Mesenchymal stem cell (in vitro differentiated cells and primary cell): ENCODE data around the gene PLET1.

Experiments used
- DNase-seq: peaks from one replicate; pipeline ENCODE4 v3.0.0-alpha.2; 2013
- H2AFZ ChIP-seq: one replicate; pipeline ENCODE4 v1.6.1; 2013; ENCODE audit warnings: low read depth, mild to moderate bottlenecking, control low read depth, inconsistent platforms, low read length, moderate library complexity
- H2AK5ac ChIP-seq: 2 replicates; pipeline ENCODE4 v1.6.1; 2013; ENCODE audit warnings: low read length, moderate library complexity, mild to moderate bottlenecking, inconsistent platforms; ENCODE audit not compliant: severe bottlenecking
- H2BK120ac ChIP-seq: one replicate; pipeline ENCODE4 v1.6.1; 2013; ENCODE audit warnings: low read depth, mild to moderate bottlenecking, inconsistent platforms, low read length, moderate library complexity
- H2BK12ac ChIP-seq, 2 experiments: one replicate each; pipeline ENCODE4 v1.6.1; 2013; ENCODE audit warnings: inconsistent platforms in 2 of 2, low read length in 2 of 2, mild to moderate bottlenecking in 2 of 2, moderate library complexity in 2 of 2, control low read depth in 1 of 2
- H2BK15ac ChIP-seq: one replicate; pipeline ENCODE4 v1.6.1; 2013; ENCODE audit warnings: mild to moderate bottlenecking, low read depth, inconsistent platforms; ENCODE audit not compliant: poor library complexity, severe bottlenecking
- H2BK5ac ChIP-seq: 2 replicates; pipeline ENCODE4 v1.6.1; 2013; ENCODE audit warnings: low read depth, mild to moderate bottlenecking, low read length, control low read depth, inconsistent platforms; ENCODE audit not compliant: poor library complexity, severe bottlenecking
- H3K14ac ChIP-seq, 2 experiments: one replicate each; pipeline ENCODE4 v1.6.1; 2013; ENCODE audit warnings: inconsistent platforms in 2 of 2, low read length in 2 of 2, control low read depth in 1 of 2, mild to moderate bottlenecking in 1 of 2, moderate library complexity in 1 of 2
- H3K18ac ChIP-seq, 2 experiments: one replicate each; pipeline ENCODE4 v1.6.1; 2013; ENCODE audit warnings: inconsistent platforms in 2 of 2, low read length in 2 of 2, control low read depth in 1 of 2, low read depth in 1 of 2, mild to moderate bottlenecking in 1 of 2
- H3K23ac ChIP-seq, 2 experiments: one replicate each; pipeline ENCODE4 v1.6.1; 2013; ENCODE audit warnings: inconsistent platforms in 2 of 2, low read length in 2 of 2, mild to moderate bottlenecking in 2 of 2, moderate library complexity in 2 of 2, control low read depth in 1 of 2
- H3K27ac ChIP-seq: 2 replicates; pipeline ENCODE4 v1.5.1; 2013; ENCODE audit warnings: mild to moderate bottlenecking, moderate library complexity, low read length, control low read depth, inconsistent platforms; ENCODE audit not compliant: poor library complexity, severe bottlenecking
- H3K27me3 ChIP-seq, 2 experiments: 2 replicates each; pipeline versions ENCODE4 v1.6.1 to v1.7.0; 2013; ENCODE audit warnings: low read length in 2 of 2, mild to moderate bottlenecking in 2 of 2, moderate library complexity in 2 of 2, control low read depth in 1 of 2, inconsistent platforms in 1 of 2; ENCODE audit not compliant: control insufficient read depth in 1 of 2, insufficient read depth in 1 of 2
- H3K36me3 ChIP-seq, 2 experiments: 2 replicates each; pipeline versions ENCODE4 v1.6.1 to v1.7.0; 2013; ENCODE audit warnings: low read length in 2 of 2, control low read depth in 1 of 2, inconsistent platforms in 1 of 2, low read depth in 1 of 2, mild to moderate bottlenecking in 1 of 2; ENCODE audit not compliant: insufficient read depth in 2 of 2, control insufficient read depth in 1 of 2
- H3K4ac ChIP-seq, 2 experiments: one replicate each; pipeline ENCODE4 v1.6.1; 2013; ENCODE audit warnings: inconsistent platforms in 2 of 2, low read length in 2 of 2, mild to moderate bottlenecking in 2 of 2, moderate library complexity in 2 of 2, control low read depth in 1 of 2, low read depth in 1 of 2
- H3K4me1 ChIP-seq: 2 replicates; pipeline ENCODE4 v1.6.1; 2013; ENCODE audit warnings: low read depth, low read length, control low read depth; ENCODE audit not compliant: control insufficient read depth, insufficient read depth
- H3K4me2 ChIP-seq: 2 replicates; pipeline ENCODE4 v1.6.1; 2013; ENCODE audit warnings: low read length, mild to moderate bottlenecking, inconsistent platforms; ENCODE audit not compliant: poor library complexity, severe bottlenecking
- H3K4me3 ChIP-seq, 2 experiments: 2 replicates each; pipeline versions ENCODE4 v1.5.1 to v1.7.0; 2013; ENCODE audit warnings: low read length in 2 of 2, mild to moderate bottlenecking in 2 of 2, control low read depth in 1 of 2, low read depth in 1 of 2; ENCODE audit not compliant: insufficient read depth in 1 of 2
- H3K79me1 ChIP-seq: replicated peaks from 2 replicates; pipeline ENCODE4 v1.6.1; 2013; ENCODE audit warnings: mild to moderate bottlenecking, control low read depth, low read length, inconsistent platforms; ENCODE audit not compliant: poor library complexity, severe bottlenecking
- H3K9ac ChIP-seq: 2 replicates; pipeline ENCODE4 v1.7.0; 2013; ENCODE audit warnings: mild to moderate bottlenecking, low read length, moderate library complexity
- H3K9me3 ChIP-seq: 2 replicates; pipeline ENCODE4 v1.7.0; 2013; ENCODE audit warnings: mild to moderate bottlenecking, low read length; ENCODE audit not compliant: control insufficient read depth
- H4K8ac ChIP-seq: one replicate; pipeline ENCODE4 v1.6.1; 2013; ENCODE audit warnings: inconsistent platforms, mild to moderate bottlenecking, low read length, moderate library complexity
- H4K91ac ChIP-seq: one replicate; pipeline ENCODE4 v1.6.1; 2013; ENCODE audit warnings: mild to moderate bottlenecking, low read length, inconsistent platforms
- WGBS: methylation state at CpG from one replicate; pipeline ENCODE4 v1.1.7; 2013; ENCODE audit warnings: mixed read lengths; 5-methylcytosine and 5-hydroxymethylcytosine counted together

PLET1 gene

GRCh38 chr11:112278803-112279202, 18.1 kb upstream of the PLET1 start:
- no peak overlapping the region for H4K91ac ChIP-seq
- DNase-seq: no peak
- H3K4me3 ChIP-seq: no peak overlapping the region
- no peak overlapping the region for H2AFZ ChIP-seq
- H3K18ac ChIP-seq: no peak overlapping the region
- no peak overlapping the region for H2BK5ac ChIP-seq
- H3K27ac ChIP-seq: no peak overlapping the region
- no peaks in the 10 kb centered on the region for H3K9me3 ChIP-seq
- H3K27me3 ChIP-seq: peaks cover 0 to 20% of the 10 kb centered on the region in 2 experiments
- H2BK120ac ChIP-seq: no peak overlapping the region
- no peak overlapping the region for H2BK15ac ChIP-seq
- peak overlapping the region in 1 of 2 experiments; percentile 56 for H2BK12ac ChIP-seq
- H3K4ac ChIP-seq: peak overlapping the region in 1 of 2 experiments; percentile 46
- H3K4me1 ChIP-seq: peaks cover 7% of the 10 kb centered on the region
- WGBS: 87% methylated on average over 3 of the region's 3 CpGs
- H4K8ac ChIP-seq: peak overlapping the region; percentile 21
- H3K36me3 ChIP-seq: no peaks in the 10 kb centered on the region
- H2AK5ac ChIP-seq: peak overlapping the region; percentile 87
- H3K9ac ChIP-seq: no peak overlapping the region
- no peak overlapping the region for H3K23ac ChIP-seq
- H3K79me1 ChIP-seq: no peaks in the 10 kb centered on the region
- H3K14ac ChIP-seq: no peak overlapping the region
- no peak overlapping the region for H3K4me2 ChIP-seq

- H3K4me3 ChIP-seq: no peak overlapping the region
- no peak overlapping the region for H2BK15ac ChIP-seq
- no peak for DNase-seq
- no peak overlapping the region for H3K9ac ChIP-seq
- H3K4ac ChIP-seq: no peak overlapping the region
- no peak overlapping the region for H3K23ac ChIP-seq
- H2AK5ac ChIP-seq: no peak overlapping the region
- no peak overlapping the region for H4K91ac ChIP-seq
- no peaks in the 10 kb centered on the region for H3K36me3 ChIP-seq
- peak overlapping the region; percentile 21 for H3K27ac ChIP-seq
- H3K18ac ChIP-seq: no peak overlapping the region
- no peak overlapping the region for H2BK12ac ChIP-seq
- no peak overlapping the region for H4K8ac ChIP-seq
- no peaks in the 10 kb centered on the region for H3K79me1 ChIP-seq
- H3K4me2 ChIP-seq: no peak overlapping the region
- no peak overlapping the region for H2BK5ac ChIP-seq
- no peak overlapping the region for H2BK120ac ChIP-seq
- H3K14ac ChIP-seq: no peak overlapping the region
- H2AFZ ChIP-seq: no peak overlapping the region
- peaks cover 0 to 15% of the 10 kb centered on the region in 2 experiments for H3K27me3 ChIP-seq
- H3K9me3 ChIP-seq: no peaks in the 10 kb centered on the region
- peaks cover 7% of the 10 kb centered on the region for H3K4me1 ChIP-seq
Observed at GRCh38 chr11:112277941-112278340, 17.3 kb upstream of the PLET1 start.

GRCh38 chr11:112277029-112277428, 16.4 kb upstream of the PLET1 start:
- peaks cover 7% of the 10 kb centered on the region for H3K4me1 ChIP-seq
- H3K14ac ChIP-seq: no peak overlapping the region
- H2BK120ac ChIP-seq: no peak overlapping the region
- no peak for DNase-seq
- H3K18ac ChIP-seq: no peak overlapping the region
- no peak overlapping the region for H3K4ac ChIP-seq
- H2AFZ ChIP-seq: no peak overlapping the region
- no peak overlapping the region for H3K4me3 ChIP-seq
- peaks cover 0 to 7% of the 10 kb centered on the region in 2 experiments for H3K27me3 ChIP-seq
- H2AK5ac ChIP-seq: no peak overlapping the region
- H3K9me3 ChIP-seq: no peaks in the 10 kb centered on the region
- H3K4me2 ChIP-seq: no peak overlapping the region
- no peak overlapping the region for H2BK5ac ChIP-seq
- no peak overlapping the region for H2BK15ac ChIP-seq
- H2BK12ac ChIP-seq: no peak overlapping the region
- H3K27ac ChIP-seq: no peak overlapping the region
- no peak overlapping the region for H3K23ac ChIP-seq
- H3K9ac ChIP-seq: no peak overlapping the region
- H3K79me1 ChIP-seq: no peaks in the 10 kb centered on the region
- H4K91ac ChIP-seq: no peak overlapping the region
- WGBS: 78% methylated on average over 1 of the region's 1 CpG
- no peak overlapping the region for H4K8ac ChIP-seq
- no peaks in the 10 kb centered on the region for H3K36me3 ChIP-seq

GRCh38 chr11:112274007-112274783, 13.5 kb upstream of the PLET1 start:
- Histone ChIP-seq H3K4ac (no peak overlapping the region), H3K27me3 (no peaks in the 10 kb centered on the region), H3K27ac (no peak overlapping the region), H3K79me1 (no peaks in the 10 kb centered on the region), H4K91ac (no peak overlapping the region), H2AFZ (no peak overlapping the region), H3K4me1 (peaks cover 2% of the 10 kb centered on the region), H2BK12ac (no peak overlapping the region), H3K23ac (no peak overlapping the region), H3K36me3 (no peaks in the 10 kb centered on the region), H3K9me3 (no peaks in the 10 kb centered on the region), H3K4me2 (no peak overlapping the region), H2BK120ac (no peak overlapping the region), H3K9ac (no peak overlapping the region), H2BK5ac (no peak overlapping the region), H2AK5ac (no peak overlapping the region), H3K4me3 (no peak overlapping the region), H4K8ac (no peak overlapping the region), H3K18ac (no peak overlapping the region), H3K14ac (no peak overlapping the region), H2BK15ac (no peak overlapping the region)
- WGBS: 97% methylated on average over 6 of the region's 7 CpGs
- DNase-seq: no peak
